Right lung (tissue), 5 donors: ENCODE data around the gene VIT. TPM values are rescaled to one million over a fixed set of nuclear protein-coding genes. Genes with fewer than 3 reads are reported as not detected.

Source experiments
- DNase-seq, 2 donors: peaks; one replicate each; pipeline ENCODE4 v3.0.0-alpha.2; 2013
- polyA plus RNA-seq, 5 donors: library from polyadenylated mRNA; unstranded; fragments of 120-200 nt; gene quantifications; one replicate each; pipeline versions ENCODE4 v1.2.1 to v1.2.3, GENCODE V29; 2013; ENCODE audit warnings: inconsistent platforms in 1 of 5, low replicate concordance in 1 of 5; ENCODE audit not compliant: insufficient read length in 5 of 5, insufficient read depth in 1 of 5

VIT gene
- polyA plus RNA-seq, 5 donors, result 0.07 to 0.29 (median 0.19) TPM

DNA sequence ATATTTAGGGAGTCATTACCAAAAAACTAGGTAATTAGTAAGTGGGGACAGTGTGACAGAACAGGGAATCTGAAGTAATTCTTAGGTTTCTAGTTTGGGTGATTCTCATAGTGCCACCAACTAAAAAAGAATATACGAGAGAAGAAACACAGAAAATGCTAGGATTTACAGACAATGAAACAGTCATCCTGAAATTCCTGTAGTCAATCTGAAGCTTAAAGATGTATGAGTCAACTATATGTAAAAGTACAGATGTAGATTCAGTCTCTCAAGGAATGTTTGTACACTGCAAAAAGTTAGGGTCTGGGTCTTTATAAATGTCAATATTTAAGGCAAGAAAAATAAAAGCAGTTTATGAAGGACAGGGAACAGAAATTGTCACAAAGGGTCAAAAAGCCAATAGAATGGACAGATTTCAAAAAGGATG is 162.9 kb downstream of the VIT start:
- DNase-seq, result no peak

DNA sequence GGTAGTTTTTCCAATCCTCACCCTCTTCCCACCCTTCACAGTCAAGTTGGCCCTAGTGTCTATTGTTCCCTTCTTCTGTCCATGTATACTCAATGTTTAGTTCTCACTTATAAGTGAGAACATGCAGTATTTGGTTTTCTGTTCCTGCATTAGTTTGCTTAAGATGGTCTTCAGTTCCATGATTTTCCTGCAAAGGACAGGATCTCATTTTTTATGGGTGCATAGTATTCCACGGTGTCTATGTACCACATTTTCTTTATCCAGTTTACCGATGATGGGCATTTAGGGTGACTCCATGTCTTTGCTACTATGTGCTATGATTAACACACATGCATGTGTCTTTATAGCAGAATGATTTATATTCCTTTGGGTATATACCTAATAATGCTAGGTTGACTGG is 165.4 kb downstream of the VIT start:
- no peak for DNase-seq

Other genes with a start within 250 kb of the VIT start
- gene FEZ2, start 98.5 kb upstream of the VIT start, polyA plus RNA-seq, result 10 to 100 TPM; 64.8 to 80.7 (median 74.4) TPM